ENCODE data around the gene D2HGDH.
"Not testable (repeated sequence)": the region's sequence is repeated elsewhere in the genome, so short reads cannot be mapped to it uniquely, and the experiment has no call there.

Gene D2HGDH

GRCh38 chr2:241804326-241805229, 70.1 kb downstream of the D2HGDH start:
- in situ Hi-C loops (cut with MboI; ENCODE audit: low sequenced_read_pairs): no loop called here

GRCh38 chr2:241806217-241806616, 71.8 kb downstream of the D2HGDH start:
- in situ Hi-C loops (cut with MboI; ENCODE audit: low sequenced_read_pairs): not testable (repeated sequence)

- in situ Hi-C loops (cut with MboI; ENCODE audit: low sequenced_read_pairs): no loop called here
Observed at GRCh38 chr2:241808051-241808720, 73.8 kb downstream of the D2HGDH start.

GRCh38 chr2:241808721-241809382, 74.4 kb downstream of the D2HGDH start, which contains the start of gene NEU4:
NEU4 (plus strand) TSS chr2:241809193; CDS start chr2:241814485, 5,292 bp downstream.
- in situ Hi-C loops (cut with MboI; ENCODE audit: low sequenced_read_pairs): no loop called here

GRCh38 chr2:241809383-241810306, 75.2 kb downstream of the D2HGDH start:
- in situ Hi-C loops (cut with MboI; ENCODE audit: low sequenced_read_pairs): no loop called here

- in situ Hi-C loops (cut with MboI; ENCODE audit: low sequenced_read_pairs): no loop called here
Observed at GRCh38 chr2:241810307-241811200, 76.1 kb downstream of the D2HGDH start.

- in situ Hi-C loops (cut with MboI; ENCODE audit: low sequenced_read_pairs): no loop called here
Observed at GRCh38 chr2:241811201-241811951, 76.9 kb downstream of the D2HGDH start.

- in situ Hi-C loops (cut with MboI; ENCODE audit: low sequenced_read_pairs): no loop called here
Observed at GRCh38 chr2:241811952-241812729, 77.7 kb downstream of the D2HGDH start.

GRCh38 chr2:241812730-241813643, 78.6 kb downstream of the D2HGDH start:
- in situ Hi-C loops (cut with MboI; ENCODE audit: low sequenced_read_pairs): no loop called here

- in situ Hi-C loops (cut with MboI; ENCODE audit: low sequenced_read_pairs): no loop called here
Observed at GRCh38 chr2:241813644-241814392, 79.4 kb downstream of the D2HGDH start.

- in situ Hi-C loops (cut with MboI; ENCODE audit: low sequenced_read_pairs): no loop called here
Observed at GRCh38 chr2:241814393-241814642, 79.9 kb downstream of the D2HGDH start.

GRCh38 chr2:241814643-241815476, 80.4 kb downstream of the D2HGDH start:
- in situ Hi-C loops (cut with MboI; ENCODE audit: low sequenced_read_pairs): no loop called here

GRCh38 chr2:241815477-241816430, 81.3 kb downstream of the D2HGDH start:
- in situ Hi-C loops (cut with MboI; ENCODE audit: low sequenced_read_pairs): no loop called here

- in situ Hi-C loops (cut with MboI; ENCODE audit: low sequenced_read_pairs): no loop called here
Observed at GRCh38 chr2:241816431-241817121, 82.1 kb downstream of the D2HGDH start.

All from hTERT RPE-1 (cell line).